SJSA1 (cell line): Measurements from ENCODE around the gene ANKRD33. TPM values are rescaled to one million over a fixed set of nuclear protein-coding genes. Genes with fewer than 3 reads are reported as not detected.

Source experiments
- DNase-seq, 2 experiments: peaks; one replicate each; pipeline ENCODE4 v3.0.0-alpha.2; 2015 to 2020; ENCODE audit warnings: low spot score in 2 of 2, low read depth in 1 of 2
- H3K27ac ChIP-seq: fragments of 250-450 bp; sonication (Bioruptor Pico); 2 replicates; pipeline ENCODE4 v1.5.1; 2020; ENCODE audit warnings: mild to moderate bottlenecking, moderate library complexity
- H3K27me3 ChIP-seq: fragments of 250-450 bp; sonication (Bioruptor Pico); replicated peaks from 2 replicates; pipeline ENCODE4 v1.5.1; 2020; ENCODE audit warnings: mild to moderate bottlenecking, moderate library complexity
- H3K36me3 ChIP-seq: fragments of 250-450 bp; sonication (Bioruptor Pico); 2 replicates; pipeline ENCODE4 v1.5.1; 2020; ENCODE audit warnings: mild to moderate bottlenecking
- H3K4me1 ChIP-seq: fragments of 250-450 bp; sonication (Bioruptor Pico); replicated peaks from 2 replicates; pipeline ENCODE4 v1.6.1; 2021; ENCODE audit warnings: mild to moderate bottlenecking
- H3K4me3 ChIP-seq: fragments of 250-450 bp; sonication (Bioruptor Pico); 2 replicates; pipeline ENCODE4 v1.5.1; 2020; ENCODE audit warnings: mild to moderate bottlenecking
- H3K9me3 ChIP-seq: fragments of 250-450 bp; sonication (Bioruptor Pico); replicated peaks from 2 replicates; pipeline ENCODE4 v1.5.1; 2020; ENCODE audit warnings: mild to moderate bottlenecking
- total RNA-seq: library from RNA; depleted of rRNA; stranded (reverse); fragments of >200 nt; shearing (Covaris generic); gene quantifications from 2 replicates; pipeline ENCODE4 v1.2.3, GENCODE V29; 2014; rRNA removed

Gene ANKRD33
- not detected in 2 replicates for total RNA-seq

- no peaks in the 10 kb centered on the region for H3K27me3 ChIP-seq
- H3K4me1 ChIP-seq: no peaks in the 10 kb centered on the region
- no peak within 1 kb of the TSS for H3K27ac ChIP-seq
- no peaks in the 10 kb centered on the region for H3K36me3 ChIP-seq
- H3K9me3 ChIP-seq: no peaks in the 10 kb centered on the region; the same call in 1 of the 2 replicates
- no peak within 1 kb of the TSS for H3K4me3 ChIP-seq
- DNase-seq: no peak
Measured at GRCh38 chr12:51887476-51888315, at the start of gene ANKRD33. Gene ANKRD33 (plus strand): TSS chr12:51888103. CDS start chr12:51888187, 84 bp downstream.

GRCh38 chr12:51838762-51839161, 49.1 kb upstream of the ANKRD33 start:
- no peaks in the 10 kb centered on the region for H3K36me3 ChIP-seq
- no peak overlapping the region for H3K4me3 ChIP-seq
- DNase-seq: no peak
- H3K4me1 ChIP-seq: no peaks in the 10 kb centered on the region
- no peaks in the 10 kb centered on the region for H3K9me3 ChIP-seq
- no peak overlapping the region for H3K27ac ChIP-seq
- H3K27me3 ChIP-seq: peaks cover 27% of the 10 kb centered on the region

- H3K27me3 ChIP-seq: peaks cover 33% of the 10 kb centered on the region
Measured at GRCh38 chr12:51839310-51839947, 48.5 kb upstream of the ANKRD33 start.

GRCh38 chr12:51840966-51841365, 46.9 kb upstream of the ANKRD33 start:
- no peak overlapping the region for H3K4me3 ChIP-seq
- peaks cover 44% of the 10 kb centered on the region for H3K27me3 ChIP-seq
- no peak overlapping the region for H3K27ac ChIP-seq
- DNase-seq: no peak
- no peaks in the 10 kb centered on the region for H3K4me1 ChIP-seq
- no peaks in the 10 kb centered on the region for H3K9me3 ChIP-seq
- H3K36me3 ChIP-seq: no peaks in the 10 kb centered on the region

More at GRCh38 chr12:51839310-51839947, 48.5 kb upstream of the ANKRD33 start:
- Histone ChIP-seq H3K36me3 (no peaks in the 10 kb centered on the region), H3K4me1 (no peaks in the 10 kb centered on the region), H3K4me3 (no peak overlapping the region), H3K27ac (no peak overlapping the region), H3K9me3 (no peaks in the 10 kb centered on the region)
- no peak for DNase-seq

- no peaks in the 10 kb centered on the region for H3K4me1 ChIP-seq
- H3K27me3 ChIP-seq: peaks cover 52% of the 10 kb centered on the region
Measured at GRCh38 chr12:51841727-51842126, 46.2 kb upstream of the ANKRD33 start.

GRCh38 chr12:51844854-51845253, 43.0 kb upstream of the ANKRD33 start:
- Histone ChIP-seq H3K9me3 (no peaks in the 10 kb centered on the region), H3K4me1 (peaks cover 10% of the 10 kb centered on the region), H3K36me3 (no peaks in the 10 kb centered on the region), H3K27me3 (peaks cover 57% of the 10 kb centered on the region), H3K4me3 (no peak overlapping the region), H3K27ac (no peak overlapping the region)
- no peak for DNase-seq

More at GRCh38 chr12:51841727-51842126, 46.2 kb upstream of the ANKRD33 start:
- DNase-seq: no peak
- no peaks in the 10 kb centered on the region for H3K9me3 ChIP-seq
- no peak overlapping the region for H3K4me3 ChIP-seq
- no peak overlapping the region for H3K27ac ChIP-seq
- H3K36me3 ChIP-seq: no peaks in the 10 kb centered on the region

- H3K27me3 ChIP-seq: peaks cover 57% of the 10 kb centered on the region
- no peak for DNase-seq
- H3K27ac ChIP-seq: no peak overlapping the region
Measured at GRCh38 chr12:51845482-51845881, 42.4 kb upstream of the ANKRD33 start.

GRCh38 chr12:51846271-51846691, 41.6 kb upstream of the ANKRD33 start:
- no peaks in the 10 kb centered on the region for H3K9me3 ChIP-seq
- no peak overlapping the region for H3K27ac ChIP-seq
- no peak overlapping the region for H3K4me3 ChIP-seq
- no peaks in the 10 kb centered on the region for H3K36me3 ChIP-seq
- peaks cover 51% of the 10 kb centered on the region for H3K27me3 ChIP-seq
- H3K4me1 ChIP-seq: peaks cover 10% of the 10 kb centered on the region
- no peak for DNase-seq

More at GRCh38 chr12:51845482-51845881, 42.4 kb upstream of the ANKRD33 start:
- no peaks in the 10 kb centered on the region for H3K36me3 ChIP-seq
- H3K4me3 ChIP-seq: no peak overlapping the region
- H3K9me3 ChIP-seq: no peaks in the 10 kb centered on the region
- peaks cover 10% of the 10 kb centered on the region for H3K4me1 ChIP-seq

GRCh38 chr12:51846911-51847642, 40.8 kb upstream of the ANKRD33 start:
- peaks cover 45% of the 10 kb centered on the region for H3K27me3 ChIP-seq
- peak overlapping the region; percentile 36 for H3K4me3 ChIP-seq
- no peaks in the 10 kb centered on the region for H3K36me3 ChIP-seq
- no peaks in the 10 kb centered on the region for H3K9me3 ChIP-seq
- H3K27ac ChIP-seq: no peak overlapping the region
- peak in 1 of 2 experiments; percentile 30 for DNase-seq
- peaks cover 10% of the 10 kb centered on the region for H3K4me1 ChIP-seq

- peaks cover 10% of the 10 kb centered on the region for H3K4me1 ChIP-seq
- 0 out of 2 replicates have a peak overlapping the region, but pooled peaks have one; percentile 9 for H3K4me3 ChIP-seq
- H3K27me3 ChIP-seq: peaks cover 40% of the 10 kb centered on the region
- no peak overlapping the region for H3K27ac ChIP-seq
- H3K9me3 ChIP-seq: no peaks in the 10 kb centered on the region
- H3K36me3 ChIP-seq: no peaks in the 10 kb centered on the region
- DNase-seq: no peak
Measured at GRCh38 chr12:51847643-51848325, 40.1 kb upstream of the ANKRD33 start.

GRCh38 chr12:51848326-51848727, 39.6 kb upstream of the ANKRD33 start, which contains the start of gene FIGNL2:
Gene FIGNL2 (minus strand): TSS chr12:51848718. CDS start chr12:51822413, 26,305 bp downstream.
- Histone ChIP-seq H3K27ac (no peak within 1 kb of the TSS), H3K9me3 (no peaks in the 10 kb centered on the region), H3K27me3 (peaks cover 40% of the 10 kb centered on the region), H3K4me3 (0 out of 2 replicates have a peak within 1 kb of the TSS, but pooled peaks have one; percentile 9), H3K36me3 (no peaks in the 10 kb centered on the region), H3K4me1 (peaks cover 10% of the 10 kb centered on the region)
- DNase-seq: no peak

GRCh38 chr12:51848841-51849735, 38.8 kb upstream of the ANKRD33 start:
- Histone ChIP-seq H3K4me1 (peaks cover 10% of the 10 kb centered on the region), H3K27me3 (peaks cover 38% of the 10 kb centered on the region), H3K27ac (no peak overlapping the region), H3K9me3 (no peaks in the 10 kb centered on the region), H3K36me3 (no peaks in the 10 kb centered on the region), H3K4me3 (no peak overlapping the region)
- DNase-seq: no peak
